ENCODE data around the gene DDX24. TPM values are rescaled to one million over a fixed set of nuclear protein-coding genes. Genes with fewer than 3 reads are reported as not detected.

The DDX24 gene
- total and polyA plus RNA-seq, 2 experiments from 2014 or later: 127 to 145 TPM

DNA sequence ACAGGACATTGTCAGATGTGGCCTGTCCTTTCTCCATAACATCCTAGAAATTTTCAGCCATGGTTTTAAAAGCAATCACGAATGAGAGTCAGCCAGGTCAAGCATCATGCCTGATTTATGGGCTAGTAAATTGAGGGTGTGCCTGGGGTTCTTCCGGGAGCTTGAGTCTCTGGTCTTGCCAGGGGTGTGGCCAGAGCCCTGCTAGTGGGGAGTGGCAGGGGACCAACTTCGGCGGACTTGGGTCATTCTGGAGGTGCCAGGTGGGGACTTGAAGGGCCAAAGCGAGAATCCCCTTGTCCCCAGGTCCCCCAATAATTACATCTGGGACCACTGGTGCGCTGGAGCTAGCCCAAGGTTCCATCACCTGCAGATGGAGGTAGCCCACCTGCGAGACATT lies 49.1 kb downstream of the DDX24 start:
- H3K36me3 ChIP-seq (replicated peaks; ENCODE audit: insufficient read depth, low read depth): no peaks in the 10 kb centered on the region
- H3K9me3 ChIP-seq (ENCODE audit: low read depth): no peaks in the 10 kb centered on the region
- H4K20me1 ChIP-seq (ENCODE audit: insufficient read depth, poor library complexity, severe bottlenecking): no peaks in the 10 kb centered on the region
- no peak overlapping the region for H3K4me2 ChIP-seq
- no peak for TF ChIP-seq EZH2 (IDR thresholded peaks at IDR 0.05; ENCODE audit: borderline replicate concordance)
- TF ChIP-seq, protein P1, sequence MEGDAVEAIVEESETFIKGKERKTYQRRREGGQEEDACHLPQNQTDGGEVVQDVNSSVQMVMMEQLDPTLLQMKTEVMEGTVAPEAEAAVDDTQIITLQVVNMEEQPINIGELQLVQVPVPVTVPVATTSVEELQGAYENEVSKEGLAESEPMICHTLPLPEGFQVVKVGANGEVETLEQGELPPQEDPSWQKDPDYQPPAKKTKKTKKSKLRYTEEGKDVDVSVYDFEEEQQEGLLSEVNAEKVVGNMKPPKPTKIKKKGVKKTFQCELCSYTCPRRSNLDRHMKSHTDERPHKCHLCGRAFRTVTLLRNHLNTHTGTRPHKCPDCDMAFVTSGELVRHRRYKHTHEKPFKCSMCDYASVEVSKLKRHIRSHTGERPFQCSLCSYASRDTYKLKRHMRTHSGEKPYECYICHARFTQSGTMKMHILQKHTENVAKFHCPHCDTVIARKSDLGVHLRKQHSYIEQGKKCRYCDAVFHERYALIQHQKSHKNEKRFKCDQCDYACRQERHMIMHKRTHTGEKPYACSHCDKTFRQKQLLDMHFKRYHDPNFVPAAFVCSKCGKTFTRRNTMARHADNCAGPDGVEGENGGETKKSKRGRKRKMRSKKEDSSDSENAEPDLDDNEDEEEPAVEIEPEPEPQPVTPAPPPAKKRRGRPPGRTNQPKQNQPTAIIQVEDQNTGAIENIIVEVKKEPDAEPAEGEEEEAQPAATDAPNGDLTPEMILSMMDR (IDR thresholded peaks at IDR 0.05; ENCODE audit: poor library complexity): no peak
- TF ChIP-seq EZH2phosphoT487 (IDR thresholded peaks at IDR 0.05; ENCODE audit: low read depth, severe bottlenecking, unreplicated experiment): no peak
- H3K27ac ChIP-seq: no peak overlapping the region
- DNase-seq (ENCODE audit: low spot score): no peak
- 72% methylated on average over 7 of the region's 7 CpGs for WGBS (ENCODE audit: low lambda C conversion rate, missing lambda C conversion rate)
- H3K4me3 ChIP-seq: no peak overlapping the region
- H3K27me3 ChIP-seq: no peaks in the 10 kb centered on the region
- H3K9me2 ChIP-seq (replicated peaks; ENCODE audit: insufficient read depth): no peaks in the 10 kb centered on the region
- no peaks in the 10 kb centered on the region for H3K79me2 ChIP-seq
- no peak overlapping the region for H2AFZ ChIP-seq
- no peaks in the 10 kb centered on the region for H3K4me1 ChIP-seq (ENCODE audit: insufficient read depth)

GRCh38 chr14:94031161-94031882 lies 49.7 kb downstream of the DDX24 start:
- Histone ChIP-seq H3K27me3 (no peaks in the 10 kb centered on the region), H3K4me2 (no peak overlapping the region), H2AFZ (no peak overlapping the region), H3K9me2 (replicated peaks; ENCODE audit: insufficient read depth) (no peaks in the 10 kb centered on the region), H4K20me1 (ENCODE audit: insufficient read depth, poor library complexity, severe bottlenecking) (no peaks in the 10 kb centered on the region), H3K27ac (no peak overlapping the region), H3K79me2 (no peaks in the 10 kb centered on the region), H3K4me1 (ENCODE audit: insufficient read depth) (no peaks in the 10 kb centered on the region), H3K4me3 (no peak overlapping the region), H3K36me3 (replicated peaks; ENCODE audit: insufficient read depth, low read depth) (no peaks in the 10 kb centered on the region), H3K9me3 (ENCODE audit: low read depth) (no peaks in the 10 kb centered on the region)
- TF ChIP-seq EZH2phosphoT487 (IDR thresholded peaks at IDR 0.05; ENCODE audit: low read depth, severe bottlenecking, unreplicated experiment) (no peak), EZH2 (IDR thresholded peaks at IDR 0.05; ENCODE audit: borderline replicate concordance) (no peak)
- TF ChIP-seq, protein P1 (IDR thresholded peaks at IDR 0.05; ENCODE audit: poor library complexity): no peak
- no peak for DNase-seq (ENCODE audit: low spot score)
- WGBS (ENCODE audit: low lambda C conversion rate, missing lambda C conversion rate): 90% methylated on average over 8 of the region's 8 CpGs

- no peak overlapping the region for H3K4me2 ChIP-seq
- H4K20me1 ChIP-seq (ENCODE audit: insufficient read depth, poor library complexity, severe bottlenecking): no peaks in the 10 kb centered on the region
- 95% methylated on average over 14 of the region's 14 CpGs for WGBS (ENCODE audit: low lambda C conversion rate, missing lambda C conversion rate)
Observed at GRCh38 chr14:94030571-94030970, 50.4 kb downstream of the DDX24 start.

More at GRCh38 chr14:94030571-94030970, 50.4 kb downstream of the DDX24 start:
- Histone ChIP-seq H3K4me3 (no peak overlapping the region), H3K27me3 (no peaks in the 10 kb centered on the region), H3K36me3 (replicated peaks; ENCODE audit: insufficient read depth, low read depth) (no peaks in the 10 kb centered on the region), H3K27ac (no peak overlapping the region), H3K9me3 (ENCODE audit: low read depth) (no peaks in the 10 kb centered on the region), H3K79me2 (no peaks in the 10 kb centered on the region), H3K9me2 (replicated peaks; ENCODE audit: insufficient read depth) (no peaks in the 10 kb centered on the region), H3K4me1 (ENCODE audit: insufficient read depth) (no peaks in the 10 kb centered on the region), H2AFZ (no peak overlapping the region)
- DNase-seq (ENCODE audit: low spot score): no peak
- no peak for TF ChIP-seq EZH2phosphoT487 (IDR thresholded peaks at IDR 0.05; ENCODE audit: low read depth, severe bottlenecking, unreplicated experiment)
- TF ChIP-seq, protein P1 (IDR thresholded peaks at IDR 0.05; ENCODE audit: poor library complexity): no peak
- TF ChIP-seq EZH2 (IDR thresholded peaks at IDR 0.05; ENCODE audit: borderline replicate concordance): no peak
